ENCODE measurements around the gene FARSB.
A peak's percentile ranks its signal among the peaks of the same experiment; 100 is the strongest.
"Not testable (repeated sequence)": the region's sequence is repeated elsewhere in the genome, so short reads cannot be mapped to it uniquely, and the experiment has no call there.

FARSB gene

GRCh38 chr2:222693837-222694236, 37.9 kb upstream of the FARSB start:
- peak; percentile 20 for TF ChIP-seq CTCF (IDR thresholded peaks at IDR 0.05; ENCODE audit: low read depth, low read length)
- no peak overlapping the region for H3K4me3 ChIP-seq (replicated peaks in 1 of 2; ENCODE audit: low read depth in 2 of 2, low read length in 2 of 2)
- DNase-seq (ENCODE audit: low read depth in 2 of 2), result peak; percentile 40 to 56

GRCh38 chr2:222693413-222693812, 37.5 kb upstream of the FARSB start:
- not testable (repeated sequence) for DNase-seq (ENCODE audit: low read depth in 2 of 2); H3K4me3 ChIP-seq (replicated peaks in 1 of 2; ENCODE audit: low read depth in 2 of 2, low read length in 2 of 2)

GRCh38 chr2:222690564-222691200, 34.8 kb upstream of the FARSB start:
- DNase-seq (ENCODE audit: low read depth in 2 of 2), result peak; percentile 82 to 84
- TF ChIP-seq CTCF (IDR thresholded peaks at IDR 0.05; ENCODE audit: low read depth, low read length), result peak; percentile 99
- H3K4me3 ChIP-seq (replicated peaks in 1 of 2; ENCODE audit: low read depth in 2 of 2, low read length in 2 of 2), result no peak overlapping the region

GRCh38 chr2:222689322-222689721, 33.4 kb upstream of the FARSB start:
- DNase-seq (ENCODE audit: low read depth in 2 of 2), result no peak
- no peak for TF ChIP-seq CTCF (IDR thresholded peaks at IDR 0.05; ENCODE audit: low read depth, low read length)
- H3K4me3 ChIP-seq (replicated peaks in 1 of 2; ENCODE audit: low read depth in 2 of 2, low read length in 2 of 2), result no peak overlapping the region

GRCh38 chr2:222688917-222689316, 33.0 kb upstream of the FARSB start:
- DNase-seq (ENCODE audit: low read depth in 2 of 2), result peak; percentile 40 to 55
- no peak for TF ChIP-seq CTCF (IDR thresholded peaks at IDR 0.05; ENCODE audit: low read depth, low read length)
- H3K4me3 ChIP-seq (replicated peaks in 1 of 2; ENCODE audit: low read depth in 2 of 2, low read length in 2 of 2), result no peak overlapping the region

GRCh38 chr2:222686086-222686750, 30.3 kb upstream of the FARSB start:
- DNase-seq (ENCODE audit: low read depth in 2 of 2), result no peak
- TF ChIP-seq CTCF (IDR thresholded peaks at IDR 0.05; ENCODE audit: low read depth, low read length), result no peak
- no peak overlapping the region for H3K4me3 ChIP-seq (replicated peaks in 1 of 2; ENCODE audit: low read depth in 2 of 2, low read length in 2 of 2)

- no peak for TF ChIP-seq CTCF (IDR thresholded peaks at IDR 0.05; ENCODE audit: low read depth, low read length)
- DNase-seq (ENCODE audit: low read depth in 2 of 2), result no peak
- no peak overlapping the region for H3K4me3 ChIP-seq (replicated peaks in 1 of 2; ENCODE audit: low read depth in 2 of 2, low read length in 2 of 2)
These were observed 27.9 kb upstream of the FARSB start for GRCh38 chr2:222683805-222684204.
